Fibroblast of skin of back (primary cell): Measurements from ENCODE around the gene TMCO4.
"Not testable (repeated sequence)": the region's sequence is repeated elsewhere in the genome, so short reads cannot be mapped to it uniquely, and the experiment has no call there.

ENCODE experiments used
- DNase-seq: peaks from one replicate; pipeline ENCODE4 v3.0.0-alpha.2; 2013

TMCO4 gene

GRCh38 chr1:19654886-19655717 is 144.6 kb downstream of the TMCO4 start:
- no peak for DNase-seq

DNA sequence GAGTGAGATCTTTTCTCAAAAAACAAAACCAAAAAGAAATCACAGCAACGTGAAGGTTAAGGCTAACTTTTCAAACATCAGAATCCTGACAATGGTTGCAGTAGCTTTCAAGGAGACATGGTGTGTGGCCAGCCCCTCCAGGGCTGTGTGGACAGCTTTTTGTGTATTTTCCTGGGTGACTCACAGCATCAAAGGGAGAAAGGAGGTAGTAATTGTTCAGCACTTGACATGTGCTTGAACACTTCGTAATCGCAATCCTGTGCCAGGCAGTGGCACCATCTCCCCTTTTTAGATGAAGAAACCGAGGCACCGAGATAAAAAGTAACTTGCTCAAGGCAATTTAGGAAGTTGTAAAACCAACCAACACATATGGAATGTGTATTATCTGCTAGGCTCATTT is 145.3 kb downstream of the TMCO4 start:
- no peak for DNase-seq

DNA sequence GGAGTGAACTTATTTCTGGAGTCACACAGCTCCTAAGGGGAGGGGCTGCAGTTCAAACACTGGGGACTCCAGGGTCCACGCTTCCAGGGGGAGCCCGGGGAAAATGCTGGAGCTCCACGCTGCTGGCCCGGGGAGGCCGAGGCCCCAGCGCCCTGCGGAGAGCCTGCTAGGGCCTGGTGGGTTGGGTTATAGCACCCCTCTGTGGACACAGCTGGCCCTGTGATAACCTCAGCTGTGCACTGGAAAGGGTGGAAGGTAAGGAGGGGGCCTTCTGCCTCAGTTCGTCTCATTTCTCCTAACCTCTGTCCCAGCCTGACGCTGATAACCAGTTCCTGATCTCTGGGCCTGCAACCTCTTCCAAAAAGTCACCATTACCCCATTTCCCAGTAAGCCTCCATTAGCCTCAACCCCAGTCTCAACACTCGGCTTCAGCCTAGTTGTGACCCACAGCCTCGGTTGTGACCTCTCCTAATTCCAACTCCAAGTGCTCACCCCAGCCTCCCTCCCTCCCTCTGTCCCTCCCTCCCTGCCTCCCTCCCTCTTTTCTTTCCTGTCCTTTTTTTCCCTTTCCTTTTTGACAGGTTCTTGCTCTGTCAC is 148.5 kb downstream of the TMCO4 start:
- peak; percentile 41 for DNase-seq

DNA sequence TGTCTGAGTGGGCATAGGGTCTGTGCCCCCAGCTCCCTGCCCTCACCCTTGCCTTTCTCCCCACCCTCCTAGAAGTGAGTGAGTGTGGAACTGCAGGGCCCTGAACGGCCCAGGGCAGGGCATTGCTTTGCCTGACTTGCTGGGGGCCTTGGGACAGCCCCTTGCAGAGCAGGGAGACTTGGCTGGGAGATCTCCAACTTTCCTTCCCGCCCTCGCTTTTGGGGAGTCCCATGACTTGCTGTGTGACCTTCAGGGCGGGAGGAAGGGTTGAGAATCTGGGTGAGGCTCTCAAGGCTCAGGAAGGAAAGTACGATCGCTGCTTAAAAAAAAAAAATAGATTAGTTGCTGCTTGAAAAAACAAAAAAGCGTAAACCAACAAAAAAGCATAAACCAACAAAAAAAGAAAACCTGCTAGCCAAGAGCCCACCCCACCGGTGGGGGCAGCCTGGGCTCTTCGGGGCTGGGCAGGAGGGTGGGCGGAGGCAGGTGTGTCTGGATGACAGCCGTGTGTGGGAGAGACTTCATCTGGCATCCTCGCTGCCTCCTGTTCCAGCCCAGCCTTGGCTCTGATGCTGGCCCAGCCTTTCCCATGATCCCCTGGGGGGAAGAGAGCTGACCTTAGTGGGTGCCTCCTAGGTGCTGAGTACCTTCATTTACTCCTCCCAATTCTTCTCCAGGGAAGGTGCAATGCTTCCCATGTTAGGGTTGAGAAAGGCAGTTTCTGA is 149.1 kb downstream of the TMCO4 start:
- no peak for DNase-seq

GRCh38 chr1:19648689-19649088 is 151.0 kb downstream of the TMCO4 start:
- DNase-seq, result no peak

DNA sequence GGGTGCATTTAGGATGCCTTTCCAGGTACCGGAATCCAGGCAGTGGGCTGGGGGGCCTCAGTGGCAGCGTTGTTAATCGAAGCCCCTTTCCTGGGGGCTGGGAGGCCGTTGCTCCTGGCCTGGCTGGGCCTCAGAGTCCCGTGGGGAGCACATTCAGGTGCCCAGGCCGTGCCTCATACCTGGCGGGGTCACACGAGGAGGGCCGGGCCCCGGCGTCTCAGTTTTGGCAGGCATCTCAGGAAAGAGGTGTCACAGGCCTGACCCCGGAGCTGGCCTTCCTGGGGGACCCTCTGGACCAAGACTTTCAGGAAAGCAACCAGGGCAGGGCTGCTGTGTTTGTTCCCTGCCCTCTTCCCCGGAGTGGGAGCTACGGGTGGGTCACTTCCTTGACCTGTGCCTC is 151.5 kb downstream of the TMCO4 start:
- DNase-seq, result no peak

DNA sequence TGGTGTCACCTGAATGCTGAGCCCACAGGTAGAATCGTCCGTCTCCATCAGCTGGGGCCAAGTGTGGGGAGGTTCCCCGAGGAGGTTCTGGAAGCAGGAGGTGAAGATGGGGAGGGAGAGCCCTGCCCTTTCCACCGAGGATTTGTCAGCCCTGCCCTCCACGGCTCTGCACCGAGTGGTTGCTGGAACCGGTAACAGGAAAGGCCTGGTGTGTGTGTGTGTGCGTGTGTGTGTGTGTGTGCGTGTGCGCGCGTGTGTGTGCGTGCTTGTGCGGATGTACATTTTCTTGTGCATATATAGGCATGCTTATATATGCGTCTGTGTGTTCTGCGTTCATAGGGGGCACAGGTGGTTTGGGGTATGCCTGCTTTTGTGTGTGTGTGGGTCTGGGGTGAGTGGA is 152.1 kb downstream of the TMCO4 start:
- no peak for DNase-seq

DNA sequence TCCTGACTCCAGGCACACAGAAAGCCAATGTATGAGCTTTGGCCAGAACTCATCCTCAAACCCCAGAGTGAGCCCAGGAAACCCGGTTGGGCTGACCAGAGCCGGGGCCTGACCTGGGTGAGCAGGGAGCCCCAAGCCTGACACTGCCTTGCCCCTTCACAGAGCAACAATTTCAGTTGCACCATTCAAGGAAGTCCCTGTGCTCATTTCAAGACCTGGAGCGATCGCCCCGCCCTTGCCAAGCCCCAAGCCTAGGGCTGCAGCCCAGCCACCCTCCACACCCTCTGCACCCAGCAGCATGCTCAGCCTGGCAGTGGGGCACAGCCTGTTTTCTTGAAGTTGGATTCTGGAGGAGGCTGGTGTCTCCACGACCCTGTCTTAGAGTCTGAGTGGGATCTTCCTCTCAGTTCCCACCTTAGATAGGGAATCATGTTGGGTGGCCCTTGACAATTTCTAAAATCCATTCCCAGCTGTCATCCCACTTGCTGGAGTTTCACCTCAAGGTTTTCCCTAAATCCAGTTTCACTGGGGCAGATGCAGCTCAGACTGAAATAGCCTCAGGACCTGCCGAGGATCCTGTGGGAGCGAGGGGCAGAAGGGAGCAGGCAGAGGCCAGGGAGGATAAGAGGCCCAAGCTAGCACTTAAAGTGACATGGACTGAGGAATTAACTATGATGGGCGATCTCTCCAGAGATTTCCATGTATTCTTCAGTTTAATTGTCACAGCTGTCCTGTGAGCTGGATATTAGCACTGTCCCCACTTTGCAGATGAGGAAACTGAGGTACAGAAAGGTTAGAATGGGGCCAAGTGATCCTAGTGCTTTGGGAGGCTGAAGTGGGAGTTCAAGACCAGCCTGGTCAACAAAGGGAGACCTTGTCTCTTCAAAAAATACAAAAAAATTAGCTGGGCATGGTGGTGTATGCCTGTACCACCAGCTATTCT is 153.1 kb downstream of the TMCO4 start:
- no peak for DNase-seq

DNA sequence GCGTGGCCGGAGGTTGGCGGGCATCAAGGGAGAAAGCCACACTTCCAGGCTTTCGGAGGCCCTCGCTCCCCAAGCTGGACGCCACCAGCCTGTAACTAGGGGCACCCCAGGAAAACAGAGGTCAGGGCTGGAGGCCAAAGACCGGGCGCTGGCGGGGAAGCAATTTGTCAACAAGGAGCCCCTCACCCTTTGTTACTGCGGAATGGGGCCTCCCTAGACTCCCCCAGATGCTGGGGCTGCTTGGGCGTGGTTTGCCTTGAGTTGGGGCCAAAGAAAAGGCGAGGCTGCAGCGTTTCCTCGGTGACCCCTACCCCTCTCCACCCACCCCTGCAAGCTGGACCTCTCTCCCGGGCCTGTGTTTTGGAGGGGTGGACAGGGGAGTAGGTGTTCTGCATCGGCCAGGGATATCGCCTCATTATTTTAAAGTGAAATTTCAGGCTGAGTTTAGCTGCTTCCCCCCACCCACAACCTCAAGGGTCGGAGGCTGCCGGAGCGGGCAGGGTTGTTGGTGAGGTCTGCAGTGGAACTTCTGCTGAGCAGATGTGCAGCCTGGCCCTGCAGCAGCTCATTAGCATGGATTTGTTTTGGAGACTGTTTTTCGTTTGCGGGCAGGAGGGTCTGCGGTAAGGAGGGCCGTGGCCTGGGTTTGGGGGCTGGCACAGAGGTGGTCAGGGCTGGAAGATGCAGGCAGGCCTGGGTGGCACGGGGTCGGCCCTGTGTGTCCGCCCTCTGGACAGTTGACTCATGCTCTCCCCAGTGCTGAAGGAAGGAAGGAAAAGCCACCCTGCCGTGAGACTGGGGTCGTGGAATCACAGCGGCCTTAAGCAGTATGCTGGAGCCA is 154.1 kb downstream of the TMCO4 start:
- DNase-seq, result no peak

- no peak for DNase-seq
Measured at GRCh38 chr1:19644681-19645410, 154.9 kb downstream of the TMCO4 start.

- DNase-seq, result no peak
Measured at GRCh38 chr1:19644395-19644680, 155.4 kb downstream of the TMCO4 start.

GRCh38 chr1:19643602-19644394 is 155.9 kb downstream of the TMCO4 start, which contains the start of gene NBL1:
NBL1 (plus strand) TSS chr1:19644311; CDS start chr1:19655031, 10,720 bp downstream.
- DNase-seq, result peak; percentile 69

DNA sequence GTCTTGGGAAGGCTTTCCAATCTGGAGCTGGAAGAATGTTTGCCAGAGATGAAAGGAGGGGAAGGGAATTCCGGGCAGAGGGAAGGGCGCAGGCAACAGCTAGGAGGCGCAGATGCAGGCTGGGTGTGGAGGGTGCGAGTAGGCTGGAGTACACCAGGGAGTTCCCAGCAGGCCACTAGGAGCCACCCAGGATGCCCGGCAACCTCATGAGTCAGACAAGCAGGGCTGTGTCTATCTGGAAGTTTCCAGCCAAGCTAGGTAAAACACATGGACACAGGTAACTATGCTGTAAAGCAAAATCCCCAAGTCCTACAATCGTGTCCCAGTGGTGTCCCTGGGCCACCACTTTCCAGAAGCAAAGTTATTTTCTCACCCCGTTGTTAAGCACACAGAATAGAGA is 156.6 kb downstream of the TMCO4 start:
- no peak for DNase-seq

- peak; percentile 43 for DNase-seq
Measured at GRCh38 chr1:19640363-19641316, 159.1 kb downstream of the TMCO4 start.

DNA sequence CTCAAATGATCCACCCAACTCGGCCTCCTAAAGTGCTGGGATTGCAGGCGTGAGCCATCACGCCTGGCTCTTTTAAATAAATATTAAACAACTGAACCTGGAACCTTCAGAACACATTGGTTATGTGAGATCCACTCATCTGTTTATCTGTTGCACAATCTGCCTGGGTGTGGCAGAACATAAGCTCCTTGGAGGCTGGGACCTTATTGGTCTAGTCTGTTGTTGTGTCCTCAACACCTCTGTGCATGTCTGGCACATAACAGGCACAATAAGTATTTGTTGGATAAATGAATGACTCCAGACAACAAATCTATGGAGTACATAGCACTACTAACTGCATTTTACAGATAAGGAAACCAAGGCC is 159.7 kb downstream of the TMCO4 start:
- no peak for DNase-seq

- not testable (repeated sequence) for DNase-seq
Measured at GRCh38 chr1:19639228-19639627, 160.5 kb downstream of the TMCO4 start.

- DNase-seq, result no peak
Measured at GRCh38 chr1:19637606-19638005, 162.1 kb downstream of the TMCO4 start.

DNA sequence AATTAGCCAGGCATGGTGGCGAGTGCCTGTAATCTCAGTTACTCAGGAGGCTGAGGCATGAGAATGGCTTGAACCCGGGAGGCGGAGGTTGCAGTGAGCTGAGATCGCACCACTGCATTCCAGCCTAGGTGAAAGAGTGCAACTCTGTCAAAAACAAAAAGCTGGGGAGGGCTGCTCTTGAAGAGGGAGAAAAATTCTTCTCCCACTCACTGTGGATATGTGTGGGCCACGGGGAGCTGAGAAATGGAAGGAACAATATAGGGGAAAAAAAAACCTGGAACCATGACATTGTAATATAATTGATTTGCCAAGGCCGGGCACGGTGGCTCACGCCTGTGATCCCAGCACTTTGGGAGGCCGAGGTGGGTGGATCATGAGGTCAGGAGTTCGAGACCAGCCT is 163.0 kb downstream of the TMCO4 start:
- DNase-seq, result not testable (repeated sequence)

- no peak for DNase-seq
Measured at GRCh38 chr1:19636065-19636464, 163.7 kb downstream of the TMCO4 start.
